ENCODE measurements around the gene ADPRS. TPM values are rescaled to one million over a fixed set of nuclear protein-coding genes. Genes with fewer than 3 reads are reported as not detected.

ADPRS gene
- total and polyA plus RNA-seq, 2 experiments from 2014 or later = 42.0 to 70.3 TPM

- no peak for DNase-seq
- Histone ChIP-seq H3K9me2 (ENCODE audit: insufficient read depth) (no peaks in the 10 kb centered on the region), H2AFZ (no peak overlapping the region), H3K4me1 (ENCODE audit: insufficient read depth) (peaks cover 12% of the 10 kb centered on the region), H3K27ac (no peak overlapping the region), H3K9ac (no peak overlapping the region), H3K27me3 (replicated peaks; ENCODE audit: insufficient read depth) (0 out of 2 replicates have a peak, but pooled peaks cover 4% of the 10 kb centered on the region), H4K20me1 (ENCODE audit: insufficient read depth) (no peaks in the 10 kb centered on the region), H3K79me2 (ENCODE audit: insufficient read depth) (no peaks in the 10 kb centered on the region), H3F3A (ENCODE audit: insufficient read depth) (peaks cover 10% of the 10 kb centered on the region; the same call in 1 of the 2 replicates), H3K4me3 (no peak overlapping the region), H3K4me2 (ENCODE audit: unreplicated experiment) (no peak overlapping the region), H3K36me3 (ENCODE audit: low read depth) (no peaks in the 10 kb centered on the region), H3K9me3 (ENCODE audit: low read depth) (no peaks in the 10 kb centered on the region)
- TF ChIP-seq EZH2 (IDR thresholded peaks at IDR 0.05; ENCODE audit: insufficient read depth, poor library complexity, severe bottlenecking) (no peak), EZH2phosphoT487 (IDR thresholded peaks at IDR 0.05; ENCODE audit: insufficient read depth, low read depth) (no peak)
- in situ Hi-C loops (cut with MboI) = no loop called here
- WGBS, 2 experiments (ENCODE audit: low coverage in 1 of 2, low lambda C conversion rate in 2 of 2, missing lambda C conversion rate in 2 of 2) = 93 to 100% methylated on average over 1 to 7 of the region's 7 CpGs
Observed at GRCh38 chr1:36126797-36127500, 38.3 kb downstream of the ADPRS start.

GRCh38 chr1:36128126-36128904, 39.6 kb downstream of the ADPRS start:
- in situ Hi-C loops (cut with MboI) = no loop called here
- Histone ChIP-seq H3K4me2 (ENCODE audit: unreplicated experiment) (no peak overlapping the region), H3K79me2 (ENCODE audit: insufficient read depth) (no peaks in the 10 kb centered on the region), H3K36me3 (ENCODE audit: low read depth) (no peaks in the 10 kb centered on the region), H4K20me1 (ENCODE audit: insufficient read depth) (no peaks in the 10 kb centered on the region), H2AFZ (no peak overlapping the region), H3K27me3 (replicated peaks; ENCODE audit: insufficient read depth) (0 out of 2 replicates have a peak, but pooled peaks cover 4% of the 10 kb centered on the region), H3K4me3 (no peak overlapping the region), H3K27ac (peak overlapping the region; percentile 72), H3K9me3 (ENCODE audit: low read depth) (no peaks in the 10 kb centered on the region), H3F3A (ENCODE audit: insufficient read depth) (peaks cover 15% of the 10 kb centered on the region; the same call in 1 of the 2 replicates), H3K9me2 (ENCODE audit: insufficient read depth) (no peaks in the 10 kb centered on the region), H3K4me1 (ENCODE audit: insufficient read depth) (peaks cover 17% of the 10 kb centered on the region), H3K9ac (peak overlapping the region; percentile 57)
- peak; percentile 92 for DNase-seq
- WGBS, 2 experiments (ENCODE audit: low coverage in 1 of 2, low lambda C conversion rate in 2 of 2, missing lambda C conversion rate in 2 of 2) = 75 to 80% methylated on average over 11 of the region's 11 CpGs
- no peak for TF ChIP-seq EZH2 (IDR thresholded peaks at IDR 0.05; ENCODE audit: insufficient read depth, poor library complexity, severe bottlenecking)
- no peak for TF ChIP-seq EZH2phosphoT487 (IDR thresholded peaks at IDR 0.05; ENCODE audit: insufficient read depth, low read depth)

- H3K9me3 ChIP-seq (ENCODE audit: low read depth) = no peaks in the 10 kb centered on the region
- H3K27me3 ChIP-seq (replicated peaks; ENCODE audit: insufficient read depth) = 0 out of 2 replicates have a peak, but pooled peaks cover 4% of the 10 kb centered on the region
- no peaks in the 10 kb centered on the region for H3K79me2 ChIP-seq (ENCODE audit: insufficient read depth)
- peaks cover 21% of the 10 kb centered on the region for H3K4me1 ChIP-seq (ENCODE audit: insufficient read depth)
- H3K27ac ChIP-seq = peak overlapping the region; percentile 72
- in situ Hi-C loops (cut with MboI) = no loop called here
- DNase-seq = no peak
- TF ChIP-seq EZH2phosphoT487 (IDR thresholded peaks at IDR 0.05; ENCODE audit: insufficient read depth, low read depth) (no peak), EZH2 (IDR thresholded peaks at IDR 0.05; ENCODE audit: insufficient read depth, poor library complexity, severe bottlenecking) (no peak)
- H2AFZ ChIP-seq = no peak overlapping the region
- no peak overlapping the region for H3K4me3 ChIP-seq
- 91 to 95% methylated on average over 3 of the region's 3 CpGs for WGBS, 2 experiments (ENCODE audit: low coverage in 1 of 2, low lambda C conversion rate in 2 of 2, missing lambda C conversion rate in 2 of 2)
- no peak overlapping the region for H3K9ac ChIP-seq
- H3K9me2 ChIP-seq (ENCODE audit: insufficient read depth) = no peaks in the 10 kb centered on the region
- H3K4me2 ChIP-seq (ENCODE audit: unreplicated experiment) = no peak overlapping the region
- peaks cover 17% of the 10 kb centered on the region; the same call in 1 of the 2 replicates for H3F3A ChIP-seq (ENCODE audit: insufficient read depth)
- H4K20me1 ChIP-seq (ENCODE audit: insufficient read depth) = no peaks in the 10 kb centered on the region
- no peaks in the 10 kb centered on the region for H3K36me3 ChIP-seq (ENCODE audit: low read depth)
Observed at GRCh38 chr1:36128905-36129206, 40.2 kb downstream of the ADPRS start.

DNA sequence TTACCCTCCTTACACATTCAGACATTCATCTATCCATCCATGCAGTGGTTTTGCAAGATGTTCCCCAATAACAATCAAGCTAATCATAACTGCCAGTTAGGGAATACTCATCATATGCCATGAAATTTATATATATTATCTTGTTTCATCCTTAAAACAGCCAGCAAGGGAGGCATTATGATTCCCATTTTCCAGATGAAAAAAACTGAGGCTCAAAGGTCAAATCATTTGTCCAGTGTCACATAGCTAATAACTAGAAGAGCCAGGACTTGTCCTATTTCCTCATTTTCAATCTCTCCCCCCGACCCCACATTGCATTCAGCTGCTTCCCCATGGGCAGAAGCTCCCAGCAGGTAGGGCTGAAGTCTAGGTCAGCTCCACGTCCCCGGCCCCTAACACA, 43.3 kb downstream of the ADPRS start:
- in situ Hi-C loops (cut with MboI) = no loop called here
- Histone ChIP-seq H3F3A (ENCODE audit: insufficient read depth) (peaks cover 47% of the 10 kb centered on the region), H3K27ac (no peak overlapping the region), H3K9me3 (ENCODE audit: low read depth) (no peaks in the 10 kb centered on the region), H3K4me2 (ENCODE audit: unreplicated experiment) (no peak overlapping the region), H3K4me3 (no peak overlapping the region), H3K36me3 (ENCODE audit: low read depth) (no peaks in the 10 kb centered on the region), H3K9me2 (ENCODE audit: insufficient read depth) (no peaks in the 10 kb centered on the region), H2AFZ (no peak overlapping the region), H3K27me3 (replicated peaks; ENCODE audit: insufficient read depth) (no peaks in the 10 kb centered on the region), H3K9ac (no peak overlapping the region), H3K4me1 (ENCODE audit: insufficient read depth) (peaks cover 51% of the 10 kb centered on the region), H4K20me1 (ENCODE audit: insufficient read depth) (no peaks in the 10 kb centered on the region), H3K79me2 (ENCODE audit: insufficient read depth) (peaks cover 2% of the 10 kb centered on the region)
- 98 to 100% methylated on average over 3 of the region's 3 CpGs for WGBS, 2 experiments (ENCODE audit: low coverage in 1 of 2, low lambda C conversion rate in 2 of 2, missing lambda C conversion rate in 2 of 2)
- no peak for TF ChIP-seq EZH2 (IDR thresholded peaks at IDR 0.05; ENCODE audit: insufficient read depth, poor library complexity, severe bottlenecking)
- TF ChIP-seq EZH2phosphoT487 (IDR thresholded peaks at IDR 0.05; ENCODE audit: insufficient read depth, low read depth) = no peak
- no peak for DNase-seq

Measured in GM23248 (cell line).